HG03571 (cell line): ENCODE data around the gene PLA2G10.
A peak's percentile ranks its signal among the peaks of the same experiment; 100 is the strongest.
"Not testable (repeated sequence)": the region's sequence is repeated elsewhere in the genome, so short reads cannot be mapped to it uniquely, and the experiment has no call there.

Experiments used
- ATAC-seq: cut with Tn5 transposase; IDR thresholded peaks from one replicate; pipeline ENCODE4 v1.9.1; 2021; ENCODE audit not compliant: unreplicated experiment

The PLA2G10 gene

GRCh38 chr16:14694129-14694528, at the start of gene PLA2G10:
Gene PLA2G10 (minus strand): TSS chr16:14694308. CDS start chr16:14694229, 79 bp downstream.
- not testable (repeated sequence) for ATAC-seq

GRCh38 chr16:14742273-14743128, 48.4 kb upstream of the PLA2G10 start, which contains the start of gene NPIPA2:
Gene NPIPA2 (plus strand): TSS chr16:14742533. CDS start chr16:14748066, 5,533 bp downstream.
- peak; percentile 94 for ATAC-seq

GRCh38 chr16:14741794-14742193, 47.7 kb upstream of the PLA2G10 start:
- not testable (repeated sequence) for ATAC-seq

- not testable (repeated sequence) for ATAC-seq
Measured at GRCh38 chr16:14740832-14741385, 46.8 kb upstream of the PLA2G10 start.

- not testable (repeated sequence) for ATAC-seq
Measured at GRCh38 chr16:14733233-14733632, 39.1 kb upstream of the PLA2G10 start.

GRCh38 chr16:14703156-14704011, 9.3 kb upstream of the PLA2G10 start, which contains the start of gene NPIPA3:
Gene NPIPA3 (plus strand): TSS chr16:14703411. CDS start chr16:14708944, 5,533 bp downstream.
- ATAC-seq: peak; percentile 96

- not testable (repeated sequence) for ATAC-seq
Measured at GRCh38 chr16:14702672-14703071, 8.6 kb upstream of the PLA2G10 start.

- ATAC-seq: not testable (repeated sequence)
Measured at GRCh38 chr16:14701859-14702258, 7.8 kb upstream of the PLA2G10 start.

GRCh38 chr16:14685870-14686793, 8.0 kb downstream of the PLA2G10 start:
- not testable (repeated sequence) for ATAC-seq

GRCh38 chr16:14682121-14682520, 12.0 kb downstream of the PLA2G10 start:
- no peak for ATAC-seq

GRCh38 chr16:14681115-14681514, 13.0 kb downstream of the PLA2G10 start:
- ATAC-seq: no peak

- not testable (repeated sequence) for ATAC-seq
Measured at GRCh38 chr16:14680396-14680795, 13.7 kb downstream of the PLA2G10 start.

GRCh38 chr16:14678748-14679497, 15.2 kb downstream of the PLA2G10 start:
- ATAC-seq: no peak

- no peak for ATAC-seq
Measured at GRCh38 chr16:14677627-14678026, 16.5 kb downstream of the PLA2G10 start.

GRCh38 chr16:14676633-14677032, 17.5 kb downstream of the PLA2G10 start:
- no peak for ATAC-seq

- ATAC-seq: peak; percentile 75
Measured at GRCh38 chr16:14672403-14672971, 21.6 kb downstream of the PLA2G10 start.

- ATAC-seq: no peak
Measured at GRCh38 chr16:14669776-14670175, 24.3 kb downstream of the PLA2G10 start.

- ATAC-seq: no peak
Measured at GRCh38 chr16:14668556-14669223, 25.4 kb downstream of the PLA2G10 start.
